Activated CD4-positive, CD25-positive, alpha-beta regulatory T cell treated with anti-CD3 and anti-CD28 coated beads, Interleukin-2, amount 50 U/mL, for 16 hours (primary cell): Measurements from ENCODE around the gene TENM4.

Experiments used
- DNase-seq: peaks from one replicate; pipeline ENCODE4 v3.0.0-alpha.2; 2020; ENCODE audit warnings: low read depth, low spot score

Gene TENM4

GRCh38 chr11:78795621-78796261 lies 645.1 kb downstream of the TENM4 start:
- DNase-seq = no peak

DNA sequence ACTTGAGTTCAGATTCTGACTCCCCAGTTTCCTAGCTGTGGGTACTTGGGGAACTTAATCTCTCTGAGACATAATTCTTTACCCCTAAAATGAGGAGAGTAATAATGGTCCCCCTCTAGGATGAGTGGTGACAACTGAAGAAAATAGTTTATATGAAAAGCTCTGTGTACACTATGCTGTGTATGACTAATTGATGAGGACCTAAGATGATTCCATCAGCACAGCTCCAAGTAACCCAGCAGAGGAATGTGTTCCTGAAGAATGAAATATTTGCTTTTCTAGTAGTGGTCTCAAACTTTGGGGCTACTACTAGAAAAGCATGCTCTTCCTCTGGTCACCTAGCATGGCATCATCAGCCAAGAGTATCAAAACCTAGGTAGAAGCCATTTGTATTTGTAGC lies 648.9 kb downstream of the TENM4 start:
- no peak for DNase-seq

DNA sequence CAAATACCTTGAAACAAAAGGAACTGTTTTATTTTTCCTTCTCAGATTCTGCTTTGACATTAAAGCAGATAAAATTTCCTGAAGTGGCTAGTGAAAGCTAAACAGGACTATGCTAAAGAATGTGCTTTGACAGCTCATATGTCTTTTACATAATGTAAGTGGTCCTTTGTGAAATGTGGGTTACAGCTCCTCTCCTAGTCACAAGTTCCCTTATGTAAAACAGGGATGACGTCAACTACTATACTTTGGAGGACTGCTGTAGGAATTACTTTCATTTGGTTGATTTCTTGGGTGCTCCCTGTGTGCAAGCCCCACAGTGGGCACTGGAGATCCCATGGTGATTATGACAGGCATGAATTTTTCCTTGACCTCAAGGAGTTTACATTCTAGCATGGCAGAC lies 649.6 kb downstream of the TENM4 start:
- DNase-seq = no peak

DNA sequence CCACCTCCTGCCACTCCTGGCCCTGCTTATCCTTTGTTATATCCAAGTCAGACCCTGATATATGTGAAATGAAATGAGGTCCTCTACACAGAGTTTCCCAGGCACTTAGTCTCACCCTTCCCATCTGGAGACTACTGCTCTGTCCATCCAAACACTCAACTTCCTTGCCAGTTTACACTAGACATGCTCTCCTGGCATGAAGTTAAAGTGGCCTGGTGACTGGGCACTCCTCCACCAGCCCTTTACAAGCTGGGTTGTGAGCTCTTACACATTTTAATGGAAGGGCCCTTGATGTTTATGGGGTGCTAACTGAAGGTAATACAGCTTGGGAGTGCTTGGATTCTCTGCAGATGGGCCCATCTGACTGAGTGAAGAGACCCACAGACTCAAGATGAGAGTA lies 650.0 kb downstream of the TENM4 start:
- no peak for DNase-seq

DNA sequence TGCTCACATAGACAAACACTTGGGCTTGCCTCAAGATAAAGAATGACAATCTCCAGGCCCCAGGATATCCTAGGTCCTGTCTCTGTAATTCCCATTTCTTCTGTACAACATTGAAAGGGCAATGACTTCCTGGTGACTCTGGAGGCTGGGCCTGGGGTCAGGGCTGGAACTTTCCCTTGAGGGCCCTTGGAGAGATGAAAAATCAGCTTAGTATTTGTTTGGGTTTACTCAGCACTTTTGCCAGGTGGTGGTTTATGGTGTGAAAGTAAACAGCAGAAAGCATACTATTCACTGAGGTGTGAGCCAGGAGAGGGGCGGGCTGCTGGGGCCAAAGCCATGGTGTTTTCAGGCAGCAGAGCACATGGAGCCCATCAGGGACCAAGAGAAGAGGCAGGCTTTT lies 651.5 kb downstream of the TENM4 start:
- no peak for DNase-seq

GRCh38 chr11:78788533-78788932 lies 652.3 kb downstream of the TENM4 start:
- DNase-seq = no peak

DNA sequence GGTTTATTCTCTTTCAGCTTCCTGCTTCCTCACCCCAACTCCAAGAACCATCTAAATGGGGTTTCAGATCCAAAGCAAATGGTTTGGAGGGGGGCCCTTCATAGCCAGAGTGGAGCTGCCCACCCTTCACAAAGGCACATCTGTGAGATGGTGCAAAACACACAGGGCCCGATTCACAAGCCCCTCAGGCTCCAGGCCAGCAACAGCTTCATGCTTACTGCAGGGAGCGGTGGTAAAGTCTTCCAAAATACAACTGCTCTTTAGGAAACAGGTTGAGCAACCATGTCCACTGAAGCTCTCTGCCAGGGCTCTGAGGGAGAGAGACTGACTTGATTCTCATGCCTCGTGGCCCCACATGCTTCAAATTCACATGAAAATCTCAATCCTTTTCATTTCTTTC lies 653.1 kb downstream of the TENM4 start:
- no peak for DNase-seq

DNA sequence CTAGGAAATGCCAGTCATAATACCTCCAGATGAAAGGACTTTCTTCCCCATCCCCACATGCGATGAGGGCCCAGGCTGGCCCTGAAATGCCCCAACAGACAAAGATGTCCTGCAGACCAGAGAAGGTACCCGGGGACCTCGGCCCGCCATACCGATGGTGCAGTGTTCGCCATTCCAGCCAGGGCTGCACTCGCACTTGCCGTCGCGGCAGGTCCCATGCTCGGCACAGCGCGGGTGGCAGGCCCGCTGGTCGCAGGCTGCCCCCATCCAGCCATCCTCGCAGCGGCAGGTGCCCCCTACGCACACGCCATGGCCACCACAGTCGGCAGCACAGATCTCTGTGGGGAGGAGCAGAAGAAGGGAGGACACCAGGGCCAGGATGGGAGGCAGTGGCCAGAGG lies 654.1 kb downstream of the TENM4 start:
- DNase-seq = no peak

- DNase-seq = no peak
Measured at GRCh38 chr11:78786086-78786485, 654.7 kb downstream of the TENM4 start.

GRCh38 chr11:78784321-78785061 lies 656.3 kb downstream of the TENM4 start:
- no peak for DNase-seq

GRCh38 chr11:78783846-78784245 lies 657.0 kb downstream of the TENM4 start:
- DNase-seq = no peak

GRCh38 chr11:78783301-78783700 lies 657.5 kb downstream of the TENM4 start:
- no peak for DNase-seq

DNA sequence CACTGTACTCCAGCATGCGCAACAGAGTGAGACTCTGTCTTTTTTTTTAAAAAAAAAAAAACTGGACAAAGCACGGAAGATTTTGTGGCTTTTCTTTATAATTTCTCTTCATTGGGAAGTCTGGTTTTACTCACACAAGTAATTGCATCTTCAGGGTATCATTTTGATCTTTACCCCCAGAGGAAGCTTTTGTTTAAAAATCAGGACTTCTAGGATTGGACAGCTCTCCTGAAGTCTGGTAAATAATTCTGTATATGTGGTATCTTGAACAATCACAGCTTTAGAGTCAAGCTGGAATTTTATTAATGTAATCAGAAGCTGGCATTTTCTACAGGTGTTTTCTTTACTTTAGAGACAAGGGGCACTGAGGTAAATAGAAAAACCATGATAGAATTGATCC lies 658.1 kb downstream of the TENM4 start:
- no peak for DNase-seq

DNA sequence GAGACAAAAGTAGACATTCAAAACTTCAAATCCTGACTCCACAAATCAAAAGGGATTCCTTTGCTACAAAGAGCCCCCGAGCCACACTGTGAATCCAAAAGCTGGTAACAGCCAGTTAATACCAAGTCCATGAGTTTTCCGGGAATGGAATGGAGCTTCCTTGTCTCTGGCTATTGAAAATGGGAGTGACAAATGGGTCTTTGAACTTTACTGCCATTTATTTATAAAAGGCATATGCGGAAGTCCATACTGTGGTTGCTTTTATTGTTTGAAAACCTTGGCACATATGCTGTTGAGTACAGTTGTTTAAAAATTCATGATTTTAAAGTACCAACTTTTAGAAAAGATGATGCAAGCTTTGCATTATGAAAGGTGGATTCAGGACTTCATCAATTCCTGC lies 659.9 kb downstream of the TENM4 start:
- no peak for DNase-seq

DNA sequence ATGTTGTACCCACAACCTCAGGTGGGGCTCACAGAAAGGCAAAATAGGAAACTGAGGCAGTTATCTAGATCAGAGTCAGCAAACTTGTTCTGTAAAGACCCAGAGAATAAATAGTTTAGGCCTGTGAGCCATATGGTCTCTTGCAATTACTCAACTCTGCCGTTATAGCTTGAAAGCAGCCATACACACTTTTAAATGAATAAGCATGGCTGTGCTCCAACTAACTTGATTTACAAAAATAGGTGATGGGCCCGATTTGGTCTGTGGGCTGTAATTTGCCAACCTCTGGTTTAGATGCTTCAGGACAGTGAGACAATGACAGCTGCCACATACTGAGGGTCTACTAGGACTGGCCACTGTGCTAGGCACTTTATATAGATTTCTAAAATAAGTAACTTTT lies 667.3 kb downstream of the TENM4 start:
- DNase-seq = no peak

DNA sequence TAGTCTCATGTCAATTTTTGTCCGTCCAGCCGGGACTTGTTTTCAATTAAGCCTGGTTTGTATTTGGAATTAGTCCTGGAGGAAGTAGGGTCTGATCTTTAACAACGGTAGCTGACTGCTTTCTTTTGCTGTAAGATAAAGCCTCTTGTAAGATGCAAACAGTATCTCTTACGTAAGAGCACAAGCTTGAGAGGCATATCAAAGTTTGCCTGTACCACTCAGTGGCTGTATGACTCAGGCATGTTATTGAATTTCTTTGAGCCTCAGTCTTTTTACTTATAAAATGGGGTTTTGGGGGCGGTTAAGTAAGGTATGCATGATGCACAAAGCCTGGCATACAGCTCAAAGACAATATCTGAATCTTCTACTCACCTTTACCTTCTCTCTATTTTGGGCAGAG lies 667.8 kb downstream of the TENM4 start:
- DNase-seq = no peak

DNA sequence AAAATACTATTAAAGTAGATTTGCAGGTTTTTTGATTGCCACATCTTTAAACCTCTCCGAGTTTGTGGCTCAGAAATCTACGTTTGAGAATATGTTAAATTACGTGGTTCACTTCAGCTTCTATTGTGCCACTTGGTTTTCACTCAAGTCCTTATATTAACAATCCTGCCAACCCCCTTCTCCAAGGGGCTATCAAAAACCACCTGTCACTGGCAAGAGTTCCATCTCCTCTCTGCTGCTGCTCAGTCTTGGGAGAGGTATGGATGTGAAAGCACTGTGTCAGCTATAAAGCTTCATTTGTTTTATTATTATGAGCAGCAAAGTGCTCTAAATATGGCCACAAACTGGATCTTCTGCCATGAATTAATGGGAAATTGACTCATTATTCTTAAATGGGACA lies 668.6 kb downstream of the TENM4 start:
- no peak for DNase-seq

DNA sequence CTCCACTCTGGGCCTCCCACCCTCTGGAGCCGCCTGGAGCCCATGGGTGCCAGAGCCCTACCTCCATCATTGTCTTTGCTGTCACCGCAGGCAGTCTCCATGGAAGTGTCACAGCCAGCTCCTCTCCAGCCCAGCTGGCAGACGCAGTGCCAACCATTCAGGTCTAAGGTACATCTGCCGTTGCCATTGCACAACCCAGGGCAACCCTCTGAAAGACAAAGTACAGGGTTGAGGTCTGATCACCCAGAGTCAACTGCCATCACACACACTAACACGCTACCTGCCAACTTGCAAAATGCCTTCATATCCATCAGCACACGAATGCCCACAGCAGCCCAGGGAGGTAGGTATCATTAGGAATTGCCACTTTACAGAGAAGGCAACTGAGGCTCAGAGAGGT lies 669.9 kb downstream of the TENM4 start:
- no peak for DNase-seq

DNA sequence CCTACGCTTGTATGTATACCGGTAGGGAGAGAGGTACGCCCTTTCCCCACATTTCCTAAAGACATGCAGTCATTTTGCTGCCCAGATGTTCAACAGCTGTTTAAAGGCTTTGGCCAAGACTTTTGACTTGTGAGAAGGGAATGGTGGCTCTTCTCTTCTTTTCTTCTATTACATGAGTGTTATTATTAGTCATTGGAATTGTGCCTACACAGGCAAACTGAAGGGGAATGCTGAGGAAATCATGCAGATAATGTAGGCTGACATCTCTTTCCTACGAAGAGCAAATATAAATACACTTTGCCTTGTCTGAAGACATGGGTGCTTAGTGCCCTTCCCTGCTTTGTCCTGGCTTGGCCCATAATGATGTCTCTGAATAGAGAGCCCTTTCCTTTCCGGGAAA lies 671.9 kb downstream of the TENM4 start:
- no peak for DNase-seq

GRCh38 chr11:78768345-78768744 lies 672.5 kb downstream of the TENM4 start:
- DNase-seq = no peak

DNA sequence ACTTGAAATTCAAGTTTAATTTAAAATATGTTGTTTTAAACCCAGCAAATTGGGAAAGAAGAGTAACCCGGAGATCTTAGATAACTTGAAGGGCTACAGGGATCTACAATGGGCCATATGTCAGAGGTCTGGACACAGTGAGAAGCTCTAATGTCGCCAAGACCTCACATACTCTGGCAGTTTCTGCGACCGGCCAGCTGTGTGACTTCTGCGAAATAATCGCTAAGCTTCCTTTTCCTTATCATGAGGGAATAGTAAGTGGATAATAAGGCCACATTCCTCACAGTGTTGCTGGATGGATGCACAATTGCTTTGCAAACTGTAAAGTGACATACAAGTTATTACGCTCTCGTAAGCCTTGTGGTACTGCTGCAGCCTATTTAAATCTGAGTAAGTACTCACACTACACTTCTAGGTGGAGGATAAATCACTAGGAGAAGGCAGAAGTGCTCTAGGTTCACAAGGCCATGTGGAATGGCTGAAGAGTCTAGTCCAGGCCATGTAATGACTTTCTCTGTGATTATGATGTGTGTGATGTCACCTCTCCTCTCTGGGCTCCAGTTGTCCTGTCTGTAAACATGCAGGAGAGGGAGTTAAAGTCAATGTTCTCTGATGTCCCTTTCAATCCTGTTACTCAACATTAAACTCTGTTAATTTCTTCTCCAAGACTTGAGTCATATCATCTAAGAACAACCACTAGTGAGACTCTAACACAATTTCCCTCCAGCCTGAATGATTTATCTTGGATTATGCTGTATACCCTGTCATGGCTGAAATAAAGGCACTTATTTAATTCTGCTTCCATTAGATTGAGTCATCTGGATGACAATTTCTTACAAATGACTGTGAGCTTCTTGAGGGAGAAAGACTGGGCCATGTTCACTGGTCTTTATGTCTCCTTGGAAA lies 673.5 kb downstream of the TENM4 start:
- no peak for DNase-seq

DNA sequence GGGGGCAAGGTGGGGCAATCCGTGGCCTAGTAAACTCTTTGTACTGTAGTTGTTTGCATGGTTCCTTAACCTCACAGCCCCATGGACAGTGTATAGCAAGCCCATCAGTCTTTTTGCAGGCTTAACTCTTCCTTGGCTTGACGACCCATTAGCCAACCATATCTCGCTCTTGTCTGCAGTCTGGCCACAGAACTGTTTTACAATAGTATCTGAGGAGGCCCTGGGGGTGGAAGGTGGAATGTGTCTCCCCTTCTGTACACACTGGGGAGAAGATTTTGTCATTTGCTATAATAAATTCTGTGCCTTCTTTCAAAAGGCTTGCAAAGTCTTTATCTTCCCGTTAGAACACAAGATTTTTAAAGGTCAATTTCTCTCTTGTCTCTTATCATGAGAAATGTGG lies 675.9 kb downstream of the TENM4 start:
- DNase-seq = no peak

DNA sequence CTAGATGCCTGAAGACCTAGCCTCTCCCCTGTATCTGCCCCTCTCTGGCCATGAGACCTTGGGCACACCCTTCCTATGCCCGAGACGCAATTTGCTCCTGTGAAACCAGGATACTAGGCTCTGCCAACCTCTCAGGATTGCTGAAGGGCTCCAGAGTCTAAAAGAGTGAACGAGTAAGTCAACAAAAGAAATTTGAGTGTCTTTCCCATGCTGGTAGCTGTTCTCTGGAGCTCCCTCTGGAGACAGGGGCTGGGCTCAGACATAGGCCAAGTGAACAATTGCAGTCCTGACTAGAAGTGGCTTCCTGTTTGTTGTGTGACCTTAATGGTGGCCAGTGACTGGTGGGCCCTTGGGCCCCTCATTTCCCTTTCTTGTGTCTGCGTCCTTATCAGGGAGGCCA lies 677.2 kb downstream of the TENM4 start:
- DNase-seq = no peak
